HG02943 (cell line): Measurements from ENCODE around the gene ARFGAP3.

Experiments
- ATAC-seq: cut with Tn5 transposase; IDR thresholded peaks from one replicate; pipeline ENCODE4 v1.9.1; 2021; ENCODE audit warnings: mild to moderate bottlenecking, low read depth, moderate library complexity; ENCODE audit not compliant: unreplicated experiment

The ARFGAP3 gene

DNA sequence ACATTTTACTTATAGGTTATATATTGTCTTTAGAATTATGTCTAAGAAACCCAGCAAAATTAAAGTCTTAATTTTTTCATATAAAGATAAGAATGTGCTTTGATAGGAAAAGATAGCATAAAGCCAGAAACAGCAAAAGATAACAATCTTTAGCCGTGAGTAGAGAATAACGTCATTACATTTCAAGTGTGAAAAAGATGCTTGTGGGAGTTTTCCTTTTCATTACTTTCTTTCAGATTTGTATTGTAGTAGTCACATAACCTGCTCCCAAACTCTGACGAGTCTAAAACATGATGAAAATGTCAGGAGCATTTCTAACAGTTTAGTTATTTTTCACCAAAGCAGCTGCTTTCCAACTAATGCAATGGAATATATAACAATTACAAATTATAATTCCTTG, 31.3 kb downstream of the ARFGAP3 start:
- no peak for ATAC-seq

DNA sequence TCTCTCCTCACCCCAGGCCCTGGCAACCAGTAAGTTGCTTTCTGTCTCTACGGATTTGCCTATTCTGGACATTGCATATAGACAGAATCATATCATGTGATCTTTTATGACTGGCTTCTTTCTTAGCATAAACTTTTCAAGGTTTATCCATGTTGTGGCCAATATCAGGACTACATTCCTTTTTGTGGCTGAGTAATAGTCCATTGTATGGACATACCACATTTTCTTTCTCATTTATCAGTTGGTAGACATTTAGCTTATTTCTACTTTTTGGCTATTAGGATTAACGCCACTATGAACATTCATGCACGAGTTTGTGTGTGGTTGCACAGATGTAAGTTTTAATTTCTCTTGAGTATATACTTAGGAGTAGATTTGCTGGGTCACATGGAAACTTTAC, 35.7 kb downstream of the ARFGAP3 start:
- no peak for ATAC-seq

DNA sequence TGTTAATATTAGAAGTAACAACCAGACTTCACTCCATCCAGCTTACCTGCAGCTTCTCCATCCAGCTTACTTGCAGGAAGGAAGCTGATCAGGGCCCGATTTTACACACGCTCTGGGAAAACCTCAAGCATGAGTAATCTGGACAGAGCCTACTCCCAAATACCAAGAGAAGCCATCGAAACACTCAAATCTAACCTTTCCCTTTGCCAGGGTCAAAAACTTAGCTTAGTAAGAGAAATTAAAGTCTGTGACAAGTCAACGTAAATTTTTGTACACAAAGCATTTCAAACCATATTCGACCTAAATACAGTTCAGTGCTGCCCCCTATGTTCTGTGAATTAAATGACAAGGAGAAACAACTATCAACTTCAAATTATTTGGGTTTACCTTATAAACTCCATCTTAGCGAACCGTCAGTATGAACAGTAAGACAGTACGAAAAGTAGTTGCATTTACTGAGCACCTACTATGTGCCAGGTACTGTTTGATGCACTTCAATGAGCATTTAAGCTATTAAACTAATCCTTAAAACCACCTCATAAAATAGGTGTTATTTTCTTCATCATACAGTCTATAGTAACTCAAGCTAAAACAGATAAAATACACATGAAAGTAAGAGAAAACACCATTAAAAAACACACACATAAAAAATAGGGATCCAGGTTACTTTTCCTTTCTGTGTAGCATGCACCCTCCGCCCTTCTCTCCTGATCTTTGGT, 36.9 kb downstream of the ARFGAP3 start:
- ATAC-seq = no peak

DNA sequence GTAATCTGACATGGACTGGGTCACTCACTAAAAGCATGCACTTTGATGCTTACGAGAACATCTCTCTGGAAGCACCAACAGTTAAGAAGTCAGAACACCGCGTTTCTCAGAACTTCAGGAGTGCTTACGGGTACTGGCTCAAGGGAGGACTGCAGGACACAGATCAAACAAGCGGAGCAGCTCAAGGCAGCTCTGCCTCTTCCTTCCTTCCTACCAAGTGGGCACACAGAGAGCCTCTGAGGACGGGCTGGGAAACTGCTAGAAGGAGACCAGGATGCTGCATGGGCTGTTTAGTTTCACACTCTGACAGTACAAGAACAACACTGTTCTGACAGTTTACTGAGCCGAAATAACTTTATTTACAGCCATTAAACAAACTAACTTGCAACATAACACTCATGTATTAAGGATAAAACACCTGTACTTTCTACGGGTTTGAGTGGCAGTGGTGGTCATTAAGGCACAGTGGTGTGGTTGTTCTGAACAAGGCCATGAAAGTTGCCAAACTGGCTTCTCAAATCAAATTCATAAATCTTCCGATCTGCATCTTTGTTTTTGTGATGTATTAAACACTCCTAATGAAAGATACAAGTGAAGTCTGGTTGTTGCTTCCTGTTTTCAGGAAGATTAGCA, 37.5 kb downstream of the ARFGAP3 start:
- no peak for ATAC-seq

DNA sequence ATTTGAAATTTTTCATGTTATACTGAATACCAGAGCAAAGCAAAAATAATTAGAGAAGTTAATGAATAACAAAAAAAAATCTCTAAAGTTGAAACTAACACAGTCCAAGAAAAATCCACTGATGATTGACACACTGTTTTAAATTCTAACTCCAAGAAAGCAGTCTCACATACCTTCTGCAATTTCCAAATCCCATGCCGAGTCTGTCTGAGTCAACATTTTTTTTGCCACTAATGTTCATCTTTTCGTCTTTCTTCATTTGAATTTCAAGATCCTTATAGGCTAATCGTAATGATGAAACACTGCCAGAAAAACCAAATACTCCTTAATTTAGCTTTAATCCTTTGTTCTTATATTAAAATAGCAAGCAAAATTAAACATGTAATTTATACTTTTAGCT, 39.5 kb downstream of the ARFGAP3 start:
- ATAC-seq = no peak

DNA sequence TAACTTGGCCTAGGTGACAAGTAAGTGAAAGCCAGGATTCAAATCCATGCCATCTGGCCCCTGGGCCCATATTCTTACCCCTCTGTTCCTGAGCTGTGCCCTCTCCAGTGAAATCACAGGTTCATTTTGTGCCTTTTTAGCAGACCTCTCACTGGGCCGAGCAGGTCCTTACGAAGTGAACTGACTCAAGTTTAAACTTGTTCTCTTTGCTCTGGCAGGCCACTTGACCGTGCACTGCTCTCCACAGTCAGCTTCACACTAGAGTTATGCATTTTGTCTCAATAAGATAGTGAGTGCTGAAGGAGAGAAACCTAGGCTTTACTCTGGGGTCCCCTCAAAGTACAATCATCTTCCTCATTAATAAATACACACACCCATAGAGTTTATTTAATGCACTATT, 40.7 kb downstream of the ARFGAP3 start:
- no peak for ATAC-seq

DNA sequence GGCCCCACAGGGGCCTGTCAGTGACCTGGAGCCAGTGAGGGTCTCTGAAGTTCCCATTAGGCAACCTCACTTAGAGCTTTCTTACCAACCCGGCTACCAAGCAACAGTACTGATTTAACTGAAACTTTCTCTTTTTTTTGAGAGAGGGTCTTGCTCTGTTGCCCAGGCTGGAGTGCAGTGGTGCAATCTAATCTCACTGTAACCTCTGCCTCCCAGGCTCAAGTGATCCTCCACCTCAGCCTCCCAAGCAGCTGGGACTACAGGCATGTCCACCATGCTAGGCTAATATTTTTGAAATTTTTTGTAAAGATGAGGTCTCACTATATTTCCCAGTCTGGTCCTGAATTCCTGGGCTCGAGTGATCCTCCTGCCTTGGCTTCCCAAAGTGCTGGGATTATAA, 42.5 kb downstream of the ARFGAP3 start:
- no peak for ATAC-seq

DNA sequence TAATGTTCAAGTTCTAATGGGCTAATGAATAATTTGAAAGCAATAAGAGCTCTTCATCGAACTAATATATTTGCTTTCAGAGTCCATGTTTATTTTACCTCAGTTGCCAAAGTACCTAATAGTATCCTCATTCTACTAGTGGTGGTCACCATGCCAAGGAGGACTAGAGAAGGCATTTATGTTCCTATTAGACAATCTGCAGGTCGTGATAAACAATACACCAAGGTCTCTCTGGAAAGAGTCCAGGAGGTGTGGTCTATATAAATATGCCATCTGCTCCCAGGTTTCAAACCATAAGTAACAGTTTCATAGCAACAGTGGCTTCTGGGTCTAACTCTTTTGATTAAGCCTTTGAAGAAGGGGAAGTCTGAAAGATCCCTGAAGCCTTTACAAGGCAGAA, 42.9 kb downstream of the ARFGAP3 start:
- no peak for ATAC-seq

DNA sequence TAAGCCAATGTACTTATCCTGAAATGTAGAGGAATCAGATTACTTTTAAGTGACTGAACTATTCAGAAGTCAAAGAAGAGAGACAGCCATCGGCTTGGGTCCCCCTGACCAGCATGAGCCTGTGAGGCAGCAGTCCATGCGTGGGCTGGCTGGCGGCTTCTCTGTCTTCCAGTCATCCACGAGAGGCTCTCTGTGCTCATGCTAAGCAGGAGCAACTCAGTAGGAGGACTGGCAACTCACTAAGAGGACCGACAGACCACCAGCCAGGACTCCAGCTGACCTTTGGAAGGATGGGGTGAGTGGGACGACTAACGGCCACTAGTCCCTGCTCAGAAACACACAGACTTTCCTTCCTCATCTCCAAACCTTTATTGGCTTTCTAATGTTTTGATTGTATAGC, 43.6 kb downstream of the ARFGAP3 start:
- ATAC-seq = no peak

DNA sequence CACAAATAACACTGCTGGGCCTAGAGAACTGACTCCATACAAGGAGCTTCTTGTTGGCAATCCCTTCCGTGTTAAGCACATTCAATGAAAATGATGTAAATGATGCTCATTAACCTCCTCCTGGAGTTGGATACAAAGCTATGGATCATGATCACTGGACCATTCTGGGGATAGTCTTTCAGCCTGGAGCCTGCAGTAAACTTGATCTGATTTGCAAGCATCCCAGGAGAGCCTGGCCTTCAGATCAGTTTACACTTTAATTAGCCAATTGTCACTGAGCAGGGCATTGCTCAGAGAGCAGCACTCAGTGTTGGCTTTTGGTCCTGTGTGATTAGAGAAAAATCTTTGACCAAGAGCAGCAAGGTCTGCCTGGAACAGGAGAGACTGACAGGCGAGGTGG, 45.6 kb downstream of the ARFGAP3 start:
- ATAC-seq = no peak

DNA sequence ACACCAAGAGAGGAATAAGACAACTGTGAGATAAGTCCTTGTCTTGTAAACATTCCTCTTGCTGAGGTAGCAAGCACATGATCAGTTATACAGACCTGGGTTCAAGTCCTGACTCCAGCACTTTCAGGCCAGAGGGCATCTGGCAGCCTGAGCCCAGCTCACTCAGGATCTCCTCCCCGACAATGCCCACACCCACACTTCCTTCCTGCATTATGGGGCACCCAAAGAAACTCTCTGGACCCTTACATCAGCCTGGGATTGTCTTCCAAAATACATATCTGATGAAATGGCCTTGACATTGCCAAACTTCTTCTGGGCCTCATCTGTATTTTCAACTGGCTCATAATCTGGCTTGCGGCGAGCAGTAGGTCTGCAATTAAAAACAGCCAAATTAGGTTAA, 48.6 kb downstream of the ARFGAP3 start:
- ATAC-seq = no peak

DNA sequence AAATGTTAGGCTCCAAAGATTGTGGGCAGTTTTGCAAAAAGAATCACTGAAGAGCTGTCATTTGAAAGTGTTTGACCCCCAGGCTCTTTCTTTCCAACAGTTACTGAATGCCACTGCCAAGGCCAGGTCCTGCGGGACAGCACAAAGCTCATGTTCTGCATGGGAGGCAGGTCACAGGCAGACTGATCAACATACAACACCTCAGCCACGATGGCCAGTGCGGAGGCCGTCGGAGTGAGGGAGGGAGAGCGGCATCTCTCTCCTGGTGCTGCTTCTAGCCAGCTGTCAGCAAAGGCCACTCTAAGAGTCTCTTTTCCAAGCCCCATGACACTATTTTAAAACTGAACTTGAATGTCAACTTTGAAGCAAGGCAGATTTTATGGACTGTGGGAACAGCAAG, 49.9 kb downstream of the ARFGAP3 start:
- ATAC-seq = no peak

DNA sequence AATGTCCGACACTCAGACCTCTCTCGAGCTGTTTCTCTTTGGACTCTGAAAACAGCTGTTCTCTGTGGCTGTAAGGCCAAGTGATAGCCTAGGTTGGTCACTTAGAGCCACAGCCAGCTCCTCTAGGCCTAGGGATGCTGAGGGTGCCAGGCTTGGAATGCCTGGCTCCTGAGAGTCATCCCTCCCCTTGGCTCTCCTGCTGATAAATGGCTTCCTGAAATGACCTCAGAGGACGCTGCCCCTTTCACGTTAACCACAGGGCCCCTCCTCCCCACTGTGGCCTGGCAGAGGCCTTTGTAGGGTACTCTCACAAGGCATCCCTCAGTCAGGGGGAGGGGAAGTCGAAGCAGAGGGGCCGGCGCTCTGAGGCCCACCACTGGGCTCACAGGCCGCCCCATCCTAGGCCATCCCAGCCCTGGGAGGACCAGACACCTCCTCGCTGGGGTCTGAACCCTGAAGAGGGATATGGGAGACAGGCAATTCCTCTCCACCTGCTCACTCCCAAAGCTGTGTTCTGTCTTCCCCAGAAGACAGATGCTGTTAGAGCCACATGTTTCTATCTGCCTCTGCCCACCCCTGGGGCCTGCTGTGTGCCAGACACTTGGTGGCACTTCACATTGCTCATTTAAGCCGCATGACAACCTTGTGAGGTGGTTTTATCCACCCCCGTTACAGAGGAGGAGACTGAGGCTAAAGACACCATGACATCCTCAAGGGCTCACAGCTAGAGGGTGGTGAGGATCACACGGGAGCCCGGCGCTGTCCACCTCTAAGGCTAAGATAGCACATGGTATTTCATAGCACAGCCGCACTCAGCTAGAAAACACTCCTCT, 50.9 kb downstream of the ARFGAP3 start:
- no peak for ATAC-seq

DNA sequence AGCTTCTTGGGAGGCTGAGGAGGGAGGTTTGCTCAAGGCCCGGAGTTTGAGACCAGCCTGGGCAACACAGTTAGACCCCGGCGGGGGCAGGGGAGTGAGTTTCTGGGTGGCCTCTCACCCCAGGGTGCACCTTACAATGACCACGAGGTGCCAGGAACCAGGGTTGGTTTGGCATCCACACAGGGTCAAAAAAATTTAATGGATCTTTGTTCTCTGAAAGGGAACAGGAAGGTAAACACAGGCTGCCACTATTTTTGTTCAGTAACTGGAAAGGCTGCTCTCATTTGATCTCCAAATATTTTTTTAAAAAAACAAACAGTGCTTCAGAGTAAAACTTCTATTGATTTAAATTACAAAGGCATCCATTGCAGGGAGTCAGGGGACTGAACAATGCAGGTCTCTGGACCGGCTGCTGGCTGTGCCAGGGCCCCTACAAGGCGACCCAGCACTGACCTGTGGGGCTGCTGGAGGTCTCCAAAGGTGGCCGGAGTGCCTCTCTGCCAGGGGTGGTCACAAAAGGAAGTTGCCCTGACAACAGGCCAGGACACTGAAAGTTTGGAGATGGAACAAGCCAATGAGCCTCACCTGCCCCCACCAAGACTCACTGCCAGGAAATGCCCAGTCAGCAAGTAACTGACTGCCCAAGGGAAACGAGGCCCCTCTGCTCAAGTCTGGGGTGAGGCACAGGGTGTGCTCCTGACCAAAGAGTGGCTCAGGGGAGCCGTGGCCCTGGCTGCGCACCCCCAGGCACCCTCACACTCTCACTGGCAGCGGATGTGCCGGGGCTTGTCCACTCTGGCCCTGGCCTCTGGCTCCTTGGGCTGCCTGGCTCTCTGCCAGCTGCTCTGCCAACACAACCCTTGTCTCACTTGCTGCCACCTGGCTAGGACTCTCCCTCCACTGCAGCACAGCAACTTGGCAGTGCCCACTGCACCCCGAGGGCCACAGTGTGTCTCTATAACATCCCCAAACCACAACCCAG, 51.8 kb downstream of the ARFGAP3 start:
- no peak for ATAC-seq

DNA sequence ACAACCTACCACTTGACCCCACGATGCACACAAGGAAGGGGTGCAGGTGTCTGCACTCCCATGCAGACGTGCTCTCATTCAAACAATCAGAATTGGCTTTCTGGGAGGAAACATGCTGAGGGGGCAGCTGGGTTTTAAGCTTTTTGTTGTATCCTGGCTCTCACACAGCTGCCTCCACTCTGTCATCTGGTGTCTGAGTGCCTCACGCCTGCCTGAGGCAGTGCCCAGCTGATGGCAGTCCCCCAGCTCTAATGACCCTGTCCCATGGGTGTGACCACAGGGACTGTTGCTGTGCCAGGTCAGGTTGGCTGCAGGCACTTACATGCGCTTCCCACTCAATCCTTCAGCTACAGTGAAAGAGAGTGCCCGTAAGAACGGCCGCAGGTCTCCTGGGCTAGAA, 53.7 kb downstream of the ARFGAP3 start:
- ATAC-seq = no peak

DNA sequence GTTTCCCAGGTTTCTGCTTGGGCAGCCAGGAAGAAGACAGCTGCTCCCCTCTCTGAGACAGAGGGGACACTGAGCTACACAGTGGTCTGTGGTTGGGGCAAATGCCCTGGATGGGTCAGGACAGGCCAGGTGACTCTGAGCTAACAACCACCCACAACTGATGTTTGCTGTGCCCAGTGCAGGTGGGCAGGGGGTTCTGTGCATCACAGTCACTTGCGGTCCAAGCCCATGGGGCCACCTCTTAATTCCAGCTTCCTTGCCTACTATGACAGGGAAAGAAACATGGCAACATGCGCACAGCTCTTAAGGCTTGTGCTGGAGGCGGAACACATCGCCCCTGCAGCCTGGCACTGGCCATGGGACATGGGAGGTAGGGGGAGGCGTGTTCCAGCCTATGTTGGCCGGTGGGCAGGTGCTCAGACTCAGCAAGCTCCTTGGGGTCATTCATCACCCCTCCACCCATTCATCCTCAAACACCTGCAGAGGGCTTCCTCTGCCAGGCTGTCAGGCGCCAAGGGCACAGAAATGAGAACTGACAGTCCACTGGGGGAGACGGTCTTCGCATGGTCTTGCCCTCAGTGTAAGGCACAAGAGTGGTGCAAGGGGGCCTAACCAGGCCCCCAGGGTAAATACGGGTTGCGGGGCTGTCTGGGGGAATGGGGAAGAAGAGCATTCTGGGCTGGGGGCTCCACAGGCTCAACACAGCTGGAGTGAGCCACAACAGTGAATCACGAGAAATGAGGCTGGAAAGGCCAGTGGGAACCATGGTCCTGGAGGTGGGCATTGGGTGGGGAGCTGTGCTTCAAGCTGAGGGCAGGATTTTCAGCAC, 55.6 kb downstream of the ARFGAP3 start:
- no peak for ATAC-seq

DNA sequence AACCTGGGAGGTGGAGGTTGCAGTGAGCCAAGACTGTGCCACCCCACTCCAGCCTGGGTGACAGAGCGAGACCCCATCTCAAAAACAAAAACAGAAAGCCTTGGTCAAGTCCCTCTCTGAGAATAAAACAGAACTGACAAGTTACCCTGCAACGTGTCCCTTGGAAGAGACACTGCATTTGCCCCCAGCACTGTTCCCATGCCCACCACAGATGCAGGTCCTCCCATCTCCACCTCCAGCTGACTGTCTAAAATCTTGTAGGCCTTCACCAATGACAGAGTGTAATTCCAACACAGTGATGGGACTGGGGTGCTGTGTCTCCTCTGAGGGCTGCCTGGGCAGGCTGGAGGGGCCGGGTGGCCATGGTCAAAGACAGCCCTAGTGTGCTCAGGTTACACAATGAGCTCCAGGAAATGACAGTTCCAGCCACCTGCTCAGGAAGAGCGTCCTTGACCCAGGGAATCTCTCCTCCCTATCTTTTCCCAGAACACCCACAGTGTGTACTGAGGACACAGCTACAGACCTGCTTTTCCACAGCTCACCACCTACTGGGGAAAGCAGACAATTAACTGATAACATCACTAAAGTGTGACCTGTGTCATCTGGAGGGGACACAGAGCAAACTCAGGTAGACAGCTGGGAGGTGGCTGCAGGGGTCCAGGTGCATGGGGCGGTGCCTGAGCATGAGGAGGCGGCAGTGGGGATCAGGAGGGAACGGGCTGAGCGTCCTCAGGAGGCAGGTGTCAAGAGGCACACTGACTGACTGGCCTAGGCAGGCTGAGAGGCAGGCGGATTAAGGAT, 56.4 kb downstream of the ARFGAP3 start:
- no peak for ATAC-seq

DNA sequence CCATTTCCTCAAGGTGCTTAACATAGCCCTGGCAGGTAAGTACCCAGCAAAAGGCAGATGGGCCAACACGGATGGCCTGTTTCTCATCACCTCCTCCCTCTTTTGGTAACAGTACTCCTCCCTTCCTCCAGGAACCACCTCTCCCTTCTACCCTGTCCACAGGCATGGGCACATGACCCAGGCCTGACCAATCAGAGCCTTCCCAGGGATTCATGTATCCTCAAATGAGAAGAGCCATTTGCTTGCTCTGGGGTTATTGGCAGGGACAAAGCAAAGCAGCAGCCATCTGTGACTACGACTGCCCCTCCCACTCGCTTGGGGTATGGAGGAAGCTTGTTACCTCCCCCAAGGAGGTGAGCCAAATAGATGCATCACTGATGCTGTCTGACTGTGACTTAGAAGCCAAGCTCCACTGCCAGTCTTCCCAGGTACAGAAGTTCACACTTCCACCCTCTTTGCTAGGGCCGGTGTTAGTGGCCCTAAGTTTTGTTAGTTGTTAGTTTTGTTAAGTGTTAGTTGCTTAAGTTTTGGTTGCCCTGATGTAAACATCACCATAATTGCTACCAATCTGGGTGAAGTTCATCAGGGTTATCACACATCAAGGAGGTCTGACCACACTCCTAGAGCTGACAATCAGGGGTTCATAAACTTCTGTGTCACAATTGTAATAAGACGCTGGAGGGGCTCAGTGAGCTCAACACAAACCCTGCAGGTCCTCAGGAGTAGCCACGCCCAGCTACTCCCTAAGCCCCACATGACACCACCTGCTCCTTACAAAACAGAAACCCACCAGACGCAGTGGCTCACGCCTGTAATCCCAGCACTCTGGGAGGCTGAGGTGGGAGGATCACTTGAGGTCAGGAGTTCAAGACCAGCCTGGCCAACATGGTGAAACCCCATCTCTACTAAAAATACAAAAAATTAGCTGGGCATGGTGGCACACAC, 57.3 kb downstream of the ARFGAP3 start:
- no peak for ATAC-seq
